ENCODE data around the gene WNK1.
"Not testable (repeated sequence)": the region's sequence is repeated elsewhere in the genome, so short reads cannot be mapped to it uniquely, and the experiment has no call there.

Gene WNK1

DNA sequence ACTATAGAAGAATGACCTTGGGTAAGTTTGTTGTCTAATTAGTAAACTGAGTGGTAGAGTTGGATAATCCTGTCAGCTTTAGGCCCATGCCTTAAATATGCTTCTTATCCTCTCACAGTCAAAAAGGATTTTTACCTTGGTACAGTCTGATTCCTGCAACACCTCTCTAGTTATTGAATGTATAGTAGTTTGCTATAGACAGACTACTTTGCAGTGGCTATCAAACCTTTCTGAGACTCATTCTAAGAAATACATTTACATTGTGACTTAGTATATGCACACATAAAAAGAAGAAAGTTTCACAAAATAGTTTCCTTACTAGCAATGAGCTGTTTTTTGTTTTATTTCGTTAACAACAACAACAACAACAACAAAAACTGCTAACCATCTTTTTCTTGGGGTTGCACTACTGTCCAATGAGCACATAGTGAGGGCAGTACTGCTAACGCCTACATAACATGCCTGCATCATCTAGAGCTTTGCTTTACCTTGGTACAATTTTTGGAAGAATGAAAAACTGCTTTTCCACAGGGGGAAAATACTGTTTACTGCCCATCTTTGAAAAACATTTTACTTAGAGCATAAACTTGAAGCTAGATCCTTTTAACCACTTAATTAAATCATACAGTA lies 28.5 kb downstream of the WNK1 start:
- no peak for DNase-seq

GRCh38 chr12:785706-786105 lies 33.3 kb downstream of the WNK1 start:
- no peak for DNase-seq

DNA sequence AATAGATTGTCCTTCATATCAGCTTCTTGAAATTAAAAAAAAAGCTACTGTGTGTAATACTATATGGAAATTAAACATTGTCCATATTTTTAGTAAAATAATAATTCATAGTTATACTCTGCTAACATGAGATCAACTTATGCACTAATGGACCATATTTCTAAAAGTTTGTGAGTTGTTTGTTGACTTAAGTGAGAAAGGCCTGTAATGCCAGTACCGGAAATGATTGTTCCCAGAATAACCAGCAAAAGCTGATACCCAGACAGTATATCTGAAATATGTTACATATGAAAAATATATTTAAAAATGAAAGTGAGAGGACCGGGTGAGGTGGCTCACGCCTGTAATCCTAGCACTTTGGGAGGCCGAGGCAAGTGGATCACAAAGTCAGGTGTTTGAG lies 35.9 kb downstream of the WNK1 start:
- no peak for DNase-seq

GRCh38 chr12:788762-789161 lies 36.4 kb downstream of the WNK1 start:
- DNase-seq: not testable (repeated sequence)

DNA sequence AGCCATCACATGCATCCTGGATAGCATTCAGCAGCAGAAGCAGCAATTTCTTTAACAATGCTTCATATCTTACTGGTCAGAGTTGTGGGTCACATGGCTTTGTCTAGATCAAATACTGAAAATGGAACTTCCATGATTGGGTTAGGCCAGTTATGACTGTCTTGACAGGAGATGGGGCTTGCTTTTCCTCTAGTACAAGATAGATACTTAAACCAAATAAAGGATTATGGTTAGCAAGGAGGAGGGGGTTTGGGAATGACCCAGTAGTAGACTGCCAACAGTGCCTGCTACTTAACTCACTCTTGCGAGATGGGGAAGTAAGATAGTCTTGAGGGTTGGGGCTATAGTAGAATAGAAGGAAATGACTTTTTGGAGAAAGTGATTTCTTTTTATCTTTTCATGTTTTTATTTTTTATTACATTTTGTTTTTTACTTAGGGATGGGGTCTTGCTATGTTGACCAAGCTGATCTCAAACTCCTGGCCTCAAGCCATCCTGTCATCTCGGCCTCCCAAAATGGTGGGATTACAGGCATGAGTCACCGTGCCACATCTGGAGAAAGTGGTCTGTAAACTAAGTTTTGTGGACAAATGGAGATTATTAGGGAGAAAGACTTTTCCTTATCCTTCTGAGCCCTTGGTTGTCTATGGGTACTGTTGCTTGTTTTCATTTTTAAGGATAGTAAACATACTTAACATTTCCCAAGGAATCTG lies 37.6 kb downstream of the WNK1 start:
- DNase-seq: no peak

DNA sequence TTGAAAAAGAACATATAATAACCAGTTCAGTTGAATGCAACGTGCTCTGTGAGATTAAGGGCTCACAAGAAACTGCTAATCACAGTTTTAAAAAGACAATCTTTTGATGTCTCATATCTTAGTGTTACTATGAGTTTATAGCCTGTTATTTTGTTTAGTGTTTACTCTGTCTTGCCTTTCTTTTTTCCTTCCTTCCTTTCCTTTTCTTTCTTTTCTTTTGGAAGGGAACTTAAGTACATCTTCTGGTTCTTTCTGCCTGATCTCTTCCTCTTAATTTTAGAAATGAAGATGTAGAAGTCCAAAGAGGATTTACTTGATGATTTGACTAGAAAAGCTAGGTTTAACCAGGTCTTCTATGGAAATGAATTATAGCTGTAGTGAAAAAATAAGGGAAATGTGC lies 38.2 kb downstream of the WNK1 start:
- no peak for DNase-seq

DNA sequence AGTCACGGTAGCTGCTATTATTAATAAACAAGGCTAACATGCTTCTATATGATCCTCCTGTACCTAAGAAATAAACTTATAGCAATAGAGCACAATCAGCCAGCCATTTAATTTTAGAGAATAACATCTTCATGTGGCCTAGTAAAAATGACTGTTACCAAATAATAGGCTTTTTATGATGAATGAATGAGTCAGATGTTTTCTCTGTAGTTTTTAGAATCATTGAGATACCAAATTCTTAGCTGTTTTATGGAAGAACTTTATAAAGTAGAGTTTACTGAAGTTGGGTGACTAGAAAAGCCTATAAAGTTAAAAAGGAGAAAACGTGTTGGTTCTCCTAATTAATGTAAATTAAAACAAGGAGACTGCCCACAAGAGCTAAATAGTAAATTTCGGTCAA lies 40.7 kb downstream of the WNK1 start:
- DNase-seq: no peak

DNA sequence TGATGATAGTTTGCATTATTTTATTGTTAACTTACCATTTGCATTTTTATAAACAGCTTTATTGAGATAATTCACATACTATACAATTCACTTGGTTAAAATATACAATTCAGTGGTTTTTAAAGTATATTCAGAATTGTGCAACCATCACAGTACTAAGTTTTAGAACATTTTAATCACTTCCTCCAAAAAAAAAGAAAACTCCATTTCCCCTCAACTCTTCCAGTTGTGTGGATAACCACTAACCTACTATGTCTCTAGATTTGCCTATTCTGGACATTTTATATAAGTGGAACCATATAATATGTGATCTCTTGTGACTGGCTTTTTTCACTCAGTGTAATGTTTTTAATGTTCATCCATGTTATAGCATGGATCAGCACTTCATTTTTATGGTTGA lies 41.3 kb downstream of the WNK1 start:
- DNase-seq: no peak

GRCh38 chr12:795305-795704 lies 42.9 kb downstream of the WNK1 start:
- no peak for DNase-seq

DNA sequence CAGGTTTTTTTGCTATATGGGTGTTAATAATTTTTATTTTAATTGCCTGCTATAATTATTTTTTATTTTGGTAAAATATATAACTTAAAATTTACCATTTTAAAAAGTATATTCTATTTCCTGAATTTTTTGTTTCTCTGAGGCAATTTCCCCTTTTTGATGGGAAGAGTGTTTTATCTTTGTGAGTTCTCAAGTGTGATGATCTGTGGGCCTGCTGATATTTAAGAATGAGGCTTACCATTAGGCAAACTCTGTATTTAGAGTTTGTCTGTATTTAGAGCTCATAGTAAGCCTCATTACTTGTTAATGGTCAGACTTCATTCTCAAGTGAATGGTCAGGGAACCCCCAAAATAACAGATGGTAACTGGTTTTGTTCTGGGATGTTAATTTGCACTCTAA lies 48.0 kb downstream of the WNK1 start:
- DNase-seq: no peak

DNA sequence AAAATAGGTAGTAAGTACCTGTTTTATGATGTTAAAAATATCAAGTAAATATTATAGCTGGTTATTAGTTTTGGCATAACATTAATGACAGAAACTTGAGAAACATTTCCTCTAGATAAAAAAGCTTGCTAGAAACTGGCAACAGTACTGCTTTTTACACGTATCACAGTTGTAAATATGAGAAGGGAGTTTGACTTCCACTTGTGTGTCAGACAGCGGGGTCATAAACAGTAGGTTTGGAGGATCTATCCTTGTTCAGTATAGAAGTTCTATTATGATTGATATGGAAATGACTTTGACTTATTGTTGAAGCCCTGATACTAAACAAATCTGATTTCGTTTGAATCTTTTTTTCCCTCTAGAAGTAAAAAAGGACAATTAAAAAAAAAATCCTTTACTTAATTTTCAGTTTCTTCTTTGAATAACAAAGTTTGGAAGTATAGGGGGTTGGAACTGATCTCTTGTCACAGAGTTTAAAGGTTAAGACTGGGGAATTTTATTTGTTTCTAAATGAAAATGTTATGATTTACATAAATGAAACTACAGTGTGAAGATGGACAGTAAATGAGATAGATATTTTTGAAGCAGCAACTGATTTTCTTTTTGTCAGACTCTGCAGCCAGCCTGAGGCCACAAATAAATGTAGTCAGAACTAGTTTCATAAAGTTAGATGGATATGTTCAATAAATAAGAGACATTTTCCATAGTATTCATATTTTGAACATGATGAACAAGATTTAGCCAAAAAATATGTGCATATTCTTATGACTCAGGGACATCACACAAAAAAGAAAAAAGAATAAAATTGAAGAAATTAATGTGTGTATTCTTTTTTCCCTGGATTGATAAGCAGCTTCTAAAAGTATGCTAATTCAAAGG lies 50.1 kb downstream of the WNK1 start:
- no peak for DNase-seq

GRCh38 chr12:805022-805632 lies 52.7 kb downstream of the WNK1 start:
- no peak for DNase-seq

- no peak for DNase-seq
Measured at GRCh38 chr12:806200-806791, 53.9 kb downstream of the WNK1 start.

DNA sequence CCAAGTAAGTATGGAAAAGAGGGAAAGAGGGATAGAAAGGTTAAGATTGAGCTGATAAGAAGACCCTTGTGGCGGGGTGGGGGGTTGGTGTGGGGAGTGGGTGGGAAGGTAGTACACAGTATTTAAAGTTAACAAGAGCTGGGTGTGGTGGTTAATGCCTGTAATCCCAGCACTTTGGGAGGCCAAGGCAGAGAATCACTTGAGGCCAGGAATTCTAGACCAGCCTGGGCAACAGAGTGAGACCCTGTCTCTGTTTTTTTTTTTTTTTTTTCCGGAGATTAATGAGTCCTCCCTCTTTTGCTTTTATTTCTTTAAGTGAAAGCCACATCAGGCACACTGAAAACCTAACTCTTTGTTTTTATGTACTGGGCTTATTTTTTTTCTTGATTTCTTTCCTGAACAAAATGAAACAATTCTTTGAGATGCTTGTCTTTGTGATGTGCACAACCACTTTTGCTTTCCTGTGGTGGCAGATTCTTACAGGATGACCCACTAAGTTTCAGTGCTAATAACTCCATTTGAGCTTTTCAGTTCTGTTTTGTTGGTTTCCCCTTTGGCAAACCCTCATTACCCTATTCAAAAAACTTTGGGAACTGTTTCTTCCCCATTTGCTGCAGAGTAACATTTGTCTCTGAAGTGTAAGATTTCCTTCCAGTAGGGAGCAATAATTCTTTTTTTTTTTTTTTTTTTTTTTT lies 54.8 kb downstream of the WNK1 start:
- no peak for DNase-seq

GRCh38 chr12:810116-810515 lies 57.7 kb downstream of the WNK1 start:
- no peak for DNase-seq

GRCh38 chr12:810671-811415 lies 58.5 kb downstream of the WNK1 start:
- DNase-seq: no peak

GRCh38 chr12:812950-813349 lies 60.6 kb downstream of the WNK1 start:
- DNase-seq: no peak

- DNase-seq: not testable (repeated sequence)
Measured at GRCh38 chr12:817456-817855, 65.1 kb downstream of the WNK1 start.

GRCh38 chr12:817941-818600 lies 65.7 kb downstream of the WNK1 start:
- DNase-seq: no peak

DNA sequence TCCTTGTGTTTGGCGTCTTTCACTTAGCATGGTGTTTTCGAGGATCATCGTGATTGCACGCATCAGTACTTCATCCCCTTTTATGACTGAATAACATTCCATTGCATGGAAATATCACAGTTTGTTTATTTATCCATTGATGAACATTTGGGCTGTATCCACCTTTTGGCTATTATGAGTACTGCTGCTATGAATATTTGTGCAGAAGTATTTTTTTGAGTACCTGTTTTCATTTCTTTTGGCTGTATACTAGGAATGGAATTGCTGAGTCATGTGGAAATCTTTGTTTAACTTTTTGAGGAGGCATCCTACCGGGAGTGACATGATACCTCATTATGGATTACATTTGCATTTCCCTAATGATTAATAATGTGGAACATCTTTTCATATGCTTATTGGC lies 66.4 kb downstream of the WNK1 start:
- no peak for DNase-seq

GRCh38 chr12:820336-820735 lies 68.0 kb downstream of the WNK1 start:
- DNase-seq: no peak
